BJ (cell line): ENCODE results near the gene ELOVL1. TPM values are rescaled to one million over a fixed set of nuclear protein-coding genes. Genes with fewer than 3 reads are reported as not detected.
"Not testable (repeated sequence)": the region's sequence is repeated elsewhere in the genome, so short reads cannot be mapped to it uniquely, and the experiment has no call there.

ENCODE experiments used
- CTCF ChIA-PET: fragments of 350-600 bp; formaldehyde crosslinking; extraction: SDS; loops from one replicate; lab custom pipeline; 2021; ENCODE audit warnings: antibody characterized with exemption, inconsistent platforms; lab: Yijun Ruan, JAX
- POLR2A ChIA-PET: fragments of 300-600 bp; sonication (Branson Sonifier 250); formaldehyde crosslinking; extraction: SDS; loops from one replicate; lab custom pipeline; 2021; ENCODE audit warnings: antibody characterized with exemption; lab: Charles Lee
- DNase-seq: peaks from one replicate; pipeline ENCODE4 v3.0.0-alpha.2; 2011; ENCODE audit warnings: low read depth
- H3K27me3 ChIP-seq: 2 replicates; pipeline ENCODE4 v1.6.0; 2011; ENCODE audit warnings: low read length; ENCODE audit not compliant: control insufficient read depth, insufficient read depth
- H3K36me3 ChIP-seq: 2 replicates; pipeline ENCODE4 v1.5.1; 2011; ENCODE audit warnings: low read length; ENCODE audit not compliant: control insufficient read depth, insufficient read depth
- H3K4me3 ChIP-seq: 2 replicates; pipeline ENCODE4 v1.5.1; 2011; ENCODE audit warnings: low read depth, mild to moderate bottlenecking, control low read depth, low read length
- CTCF ChIP-seq: IDR thresholded peaks from 2 replicates; pipeline ENCODE4 v1.5.1; 2011; ENCODE audit warnings: low read depth, mild to moderate bottlenecking, control low read depth, inconsistent platforms, low read length, moderate library complexity; ENCODE audit not compliant: insufficient read depth
- polyA plus RNA-seq: library from polyadenylated mRNA; depleted of rRNA; stranded (reverse); fragments of >200 nt; gene quantifications from 2 replicates; pipeline ENCODE4 v1.2.3, GENCODE V29; 2011

Gene ELOVL1
- polyA plus RNA-seq, 1 experiment = 287 TPM

- Histone ChIP-seq H3K4me3 (no peak overlapping the region), H3K27me3 (no peaks in the 10 kb centered on the region), H3K36me3 (peaks cover 1% of the 10 kb centered on the region)
- DNase-seq = no peak
- ChIA-PET CTCF (no interaction called here), POLR2A (interaction anchor here (0.6 kb wide), 1 partner anchor 55 kb away, joined by 3 read pairs; no protein-coding TSS in a partner anchor)
- TF ChIP-seq CTCF = no peak
These were observed 4.4 kb upstream of the ELOVL1 start for GRCh38 chr1:43372172-43372571.

- H3K27me3 ChIP-seq = no peaks in the 10 kb centered on the region
- TF ChIP-seq CTCF = no peak
- POLR2A ChIA-PET = no interaction called here
- no peak overlapping the region for H3K4me3 ChIP-seq
- DNase-seq = no peak
- H3K36me3 ChIP-seq = peaks cover 2% of the 10 kb centered on the region
- CTCF ChIA-PET = interaction anchor here (0.6 to 0.7 kb wide), 2 partner anchors 25 to 43 kb away, joined by 3 to 4 read pairs; no protein-coding TSS in a partner anchor
These were observed 2.8 kb upstream of the ELOVL1 start for GRCh38 chr1:43370564-43370963.

GRCh38 chr1:43369779-43370178 is 2.0 kb upstream of the ELOVL1 start:
- POLR2A ChIA-PET, H3K27me3 ChIP-seq, H3K4me3 ChIP-seq, H3K36me3 ChIP-seq, DNase-seq: not testable (repeated sequence)
- CTCF ChIA-PET = interaction anchor here (0.6 to 1.0 kb wide), 3 partner anchors 12 to 44 kb away, joined by 3 to 4 read pairs (median 3); no protein-coding TSS in a partner anchor

- ChIA-PET POLR2A (interaction anchor here (0.7 kb wide), 1 partner anchor 142 kb away, joined by 3 read pairs; no protein-coding TSS in a partner anchor), CTCF (interaction anchor here (0.8 kb wide), 1 partner anchor 141 kb away, joined by 3 read pairs; no protein-coding TSS in a partner anchor)
- TF ChIP-seq CTCF = no peak
- no peak for DNase-seq
- peaks cover 13% of the 10 kb centered on the region for H3K36me3 ChIP-seq
- H3K27me3 ChIP-seq = no peaks in the 10 kb centered on the region
- peak overlapping the region; percentile 82 for H3K4me3 ChIP-seq
These were observed 822 bp upstream of the ELOVL1 start for GRCh38 chr1:43368646-43369020.

- no peaks in the 10 kb centered on the region for H3K27me3 ChIP-seq
- DNase-seq = no peak
- CTCF ChIA-PET = no interaction called here
These were observed 546 bp downstream of the ELOVL1 start for GRCh38 chr1:43367026-43367903.

More at GRCh38 chr1:43367026-43367903, 546 bp downstream of the ELOVL1 start:
- H3K36me3 ChIP-seq = peaks cover 20% of the 10 kb centered on the region
- no peak for TF ChIP-seq CTCF
- H3K4me3 ChIP-seq = peak overlapping the region; percentile 82
- POLR2A ChIA-PET = interaction anchor here (0.6 kb wide), 2 partner anchors 283 kb away, joined by 3 to 5 read pairs; partner anchors contain the start of gene KDM4A
